ENCODE results near the gene IER2.

DNA sequence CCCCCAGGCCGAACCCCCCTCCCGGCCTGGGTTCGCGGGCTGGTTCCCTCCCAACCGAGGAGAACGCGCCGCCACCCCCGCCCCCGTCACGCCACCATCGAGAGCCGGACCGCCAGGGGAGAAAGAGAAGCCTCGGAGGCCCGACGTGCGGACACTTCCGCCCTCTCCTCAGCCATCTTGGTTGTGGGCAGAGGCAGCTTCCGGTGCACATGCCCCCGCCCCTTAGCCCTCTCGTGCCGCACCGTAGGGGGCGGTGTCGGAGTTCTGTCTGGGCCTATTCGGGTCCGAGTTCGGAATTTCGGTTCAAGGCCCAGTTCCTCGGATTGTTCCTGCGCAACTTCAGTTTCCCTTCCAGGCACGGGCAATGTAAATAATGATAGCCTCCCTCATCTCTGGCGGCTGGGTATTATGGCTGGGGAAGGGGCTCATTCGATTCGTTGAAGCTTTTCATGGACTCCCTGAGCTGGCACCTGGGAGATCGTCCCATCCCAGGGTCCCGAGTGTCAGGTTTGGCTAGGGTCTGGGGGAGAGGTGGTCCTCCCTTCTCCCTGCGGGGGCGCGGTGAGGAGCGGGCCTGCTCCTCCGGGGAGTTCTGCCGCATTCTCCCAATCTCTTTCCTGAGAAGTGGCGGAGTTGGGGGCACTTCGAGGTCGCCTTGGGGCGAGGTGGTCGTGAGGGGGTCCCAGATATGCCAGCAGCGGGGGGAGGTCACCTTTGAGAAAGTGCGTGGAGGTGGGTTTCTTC is at the start of gene IER2, which contains the start of gene STX10:
- TF ChIP-seq POLR2A (IDR thresholded peaks at IDR 0.05; ENCODE audit: low read length) (peak; percentile 90), GATA1 (IDR thresholded peaks at IDR 0.05; ENCODE audit: low read depth, low read length) (no peak)
